Brain pericyte (primary cell): Measurements from ENCODE around the gene PLA2G4F.

Source experiments
- DNase-seq: peaks from one replicate; pipeline ENCODE4 v3.0.0-alpha.2; 2012; ENCODE audit warnings: low read depth, low spot score

The PLA2G4F gene

DNA sequence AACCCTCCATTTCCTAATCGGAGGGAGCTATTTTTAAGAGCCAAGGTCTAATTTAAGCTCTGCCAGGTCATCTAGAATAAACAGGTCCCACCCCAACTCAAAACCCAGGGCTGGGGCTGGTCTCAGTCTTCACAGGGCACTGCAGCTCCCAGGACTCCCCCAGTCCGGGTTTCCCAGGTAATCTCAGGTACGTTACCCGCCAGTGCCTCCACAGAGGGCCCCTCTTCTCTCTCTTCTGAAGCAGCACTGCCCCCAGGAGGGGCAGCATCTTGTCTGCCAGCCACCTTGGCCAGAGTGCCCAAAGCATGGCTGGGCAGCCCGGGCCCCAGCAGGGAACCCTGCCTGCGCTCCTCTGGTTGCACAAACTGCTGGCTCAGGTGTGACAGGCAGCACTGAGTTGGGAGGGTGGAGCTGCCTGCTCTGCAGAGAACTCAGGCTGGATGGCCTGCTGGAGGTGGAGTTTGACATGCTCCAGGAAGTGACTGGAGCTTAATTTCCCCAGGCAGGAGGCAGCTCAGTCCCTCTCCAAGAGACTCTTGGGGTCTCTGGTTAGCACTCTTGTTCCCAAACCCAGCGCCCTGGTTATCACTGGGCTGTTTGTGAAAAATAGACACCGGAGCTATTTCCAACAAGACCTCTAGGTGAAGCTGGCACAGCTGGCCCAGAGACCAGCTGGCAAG lies at the start of gene PLA2G4F:
TSS of gene PLA2G4F (minus strand) at position 394 of the 680 bp plus-strand sequence. CDS start at position 307, 87 bp downstream.
- no peak for DNase-seq

DNA sequence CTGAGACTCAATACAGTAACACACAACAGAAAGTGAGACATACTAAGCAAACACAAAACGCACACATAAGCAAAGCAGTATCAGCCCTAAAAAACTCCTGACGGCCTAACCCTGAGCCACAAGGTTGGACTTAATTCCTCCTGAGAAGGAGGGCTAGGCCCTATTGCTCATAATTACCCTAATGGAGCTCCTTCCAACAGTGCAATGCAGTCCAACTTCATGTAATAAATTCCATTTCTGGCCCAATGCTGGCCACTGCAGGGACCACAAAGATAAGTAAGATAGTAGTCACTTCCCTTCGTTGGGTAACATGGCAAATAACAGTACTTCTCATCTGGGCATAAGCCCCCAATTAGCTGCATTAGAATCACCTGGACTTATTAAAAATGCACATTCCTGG lies 47.5 kb upstream of the PLA2G4F start:
- no peak for DNase-seq

- no peak for DNase-seq
These were observed 46.2 kb upstream of the PLA2G4F start for GRCh38 chr15:42202653-42203052.

DNA sequence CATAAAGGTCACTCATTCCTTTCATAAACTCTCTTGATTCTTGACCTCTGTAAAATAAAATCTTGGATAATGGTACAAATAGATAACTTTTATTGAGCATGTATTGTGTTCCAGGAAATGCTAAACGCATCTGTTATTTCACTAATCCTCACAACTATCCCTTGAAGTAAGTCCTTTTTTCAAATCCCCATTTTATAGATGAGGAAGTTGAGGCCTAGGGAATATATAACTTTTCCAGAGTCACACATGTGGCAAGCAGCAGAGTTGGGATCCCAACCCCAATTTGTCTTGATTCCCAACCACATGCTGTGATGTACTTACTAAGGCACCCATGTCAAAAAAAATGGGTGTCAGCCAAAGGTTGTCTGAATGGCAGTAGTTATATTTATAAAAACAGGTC lies 45.4 kb upstream of the PLA2G4F start:
- no peak for DNase-seq

- DNase-seq = no peak
These were observed 42.7 kb upstream of the PLA2G4F start for GRCh38 chr15:42199126-42199525.

DNA sequence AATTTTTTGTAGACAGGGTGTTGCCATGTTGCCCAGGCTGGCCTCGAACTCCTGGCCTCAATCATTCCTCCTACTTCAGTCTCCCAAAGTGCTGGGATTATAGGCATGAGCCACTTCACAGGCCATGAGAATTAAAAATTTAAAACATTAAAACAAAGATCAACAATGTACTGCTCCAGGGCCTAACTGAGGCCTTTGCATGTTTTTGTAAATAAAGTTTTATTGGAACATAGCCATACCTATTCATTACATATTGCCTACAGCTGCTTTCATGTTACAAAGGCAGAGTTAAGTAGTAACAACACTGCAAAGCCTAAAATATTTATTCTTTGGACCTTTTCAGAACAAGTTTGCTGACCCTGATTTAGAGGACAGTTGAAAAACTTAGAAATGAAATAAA lies 42.1 kb upstream of the PLA2G4F start:
- no peak for DNase-seq

DNA sequence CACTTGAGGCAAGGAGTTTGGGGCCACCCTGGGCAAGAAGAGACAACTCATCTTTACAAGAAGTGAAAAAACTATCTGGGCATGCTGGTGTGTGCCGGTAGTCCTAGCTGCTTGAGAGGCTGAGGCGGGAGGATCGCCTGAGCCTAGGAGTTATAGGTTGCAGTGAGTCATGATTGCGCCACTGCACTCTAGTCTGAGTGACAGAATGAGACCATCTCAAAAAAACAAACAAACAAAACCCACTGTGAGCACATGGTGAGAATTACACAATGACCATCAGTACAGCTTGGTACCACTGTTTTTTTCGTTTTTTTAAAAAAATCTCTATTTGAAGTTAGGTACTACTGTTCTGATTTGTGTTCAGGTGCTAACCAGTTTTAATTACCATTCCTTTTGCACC lies 38.1 kb upstream of the PLA2G4F start:
- DNase-seq = peak; percentile 77

DNA sequence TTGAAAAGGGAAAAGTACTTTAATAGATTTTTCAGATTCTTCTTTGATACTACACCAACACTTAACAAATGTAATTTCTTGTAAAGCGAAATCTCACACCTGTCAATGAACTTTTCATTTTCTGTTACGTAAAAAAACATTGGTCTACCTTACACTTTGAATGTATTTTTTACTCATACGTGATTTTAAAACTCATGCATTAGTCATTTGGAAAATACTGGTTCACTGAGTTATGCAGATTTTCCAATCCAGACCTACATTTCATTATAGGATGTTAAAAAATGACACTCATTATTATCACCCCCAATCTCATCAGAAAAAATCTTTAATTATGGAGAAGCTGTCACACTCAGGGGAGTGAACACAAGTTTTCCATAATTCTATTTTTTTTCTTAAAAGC lies 36.9 kb upstream of the PLA2G4F start:
- DNase-seq = no peak

DNA sequence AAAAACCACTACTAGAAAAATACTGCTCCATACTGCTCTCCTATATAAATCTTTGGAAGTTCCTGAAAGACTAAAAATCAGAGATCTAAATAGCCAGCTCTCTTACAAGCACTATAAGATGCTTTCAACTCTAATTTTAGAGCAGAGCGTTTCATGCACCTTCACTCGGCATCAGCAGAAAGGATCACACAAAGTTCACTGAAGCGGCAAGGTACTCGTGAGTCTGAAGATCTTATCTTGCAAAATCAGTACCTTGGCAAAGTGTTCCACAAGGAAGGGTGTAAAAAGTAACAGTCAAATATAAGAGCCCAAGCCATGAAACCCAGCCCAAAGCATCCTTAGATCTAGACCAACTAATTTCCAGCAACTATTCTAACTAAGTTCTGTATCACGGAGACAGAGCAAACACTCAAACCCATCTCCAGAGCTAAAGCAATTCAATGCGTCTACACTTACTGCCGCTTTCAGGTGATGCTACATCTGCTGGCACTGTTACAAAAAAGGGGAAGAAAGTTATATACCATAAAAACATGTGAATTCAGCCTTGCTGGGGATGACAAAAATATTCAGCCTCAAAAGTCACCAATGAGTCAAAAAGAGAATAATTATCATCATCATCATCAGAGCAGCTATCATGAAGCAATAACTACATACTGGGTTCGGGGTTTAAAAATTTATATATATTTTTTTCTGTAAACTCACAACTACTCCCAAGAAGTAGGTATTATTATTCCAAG lies 35.3 kb upstream of the PLA2G4F start:
- DNase-seq = no peak

DNA sequence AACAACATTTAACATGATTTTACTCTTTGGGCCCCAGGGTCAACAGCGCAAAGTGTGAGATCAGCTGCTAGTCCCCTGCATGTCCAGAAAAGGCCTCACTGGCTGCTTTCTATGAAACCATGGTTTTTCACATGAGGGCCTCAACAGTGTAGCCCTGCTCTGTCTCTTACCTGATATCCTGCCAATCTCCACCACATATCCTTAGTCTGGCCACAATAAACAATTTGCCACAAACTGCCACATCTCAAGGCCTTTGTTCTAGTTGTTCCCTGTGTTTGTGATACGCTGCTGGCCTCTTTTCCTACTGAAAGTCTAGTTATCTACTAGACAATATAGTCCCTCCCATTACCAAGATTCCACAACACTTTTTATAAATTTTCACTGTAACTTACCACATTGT lies 33.9 kb upstream of the PLA2G4F start:
- no peak for DNase-seq

DNA sequence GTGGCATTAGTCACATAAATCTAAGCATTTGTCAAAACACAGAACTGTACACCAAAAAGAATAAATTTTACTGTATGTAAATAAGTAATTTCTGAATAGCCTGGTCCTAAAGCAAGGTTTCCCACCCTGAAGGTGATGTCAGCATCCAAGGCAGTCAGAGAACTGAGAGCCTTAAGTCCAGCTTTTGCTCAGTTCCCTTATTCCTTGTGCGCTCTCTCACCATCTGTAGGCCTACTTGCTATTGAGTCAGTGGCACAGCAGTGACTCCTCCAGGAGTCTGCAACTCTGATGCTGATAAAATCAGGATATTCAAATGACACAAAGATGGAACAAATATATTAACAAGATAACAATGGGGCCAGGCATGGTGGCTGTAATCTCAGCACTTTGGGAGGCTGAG lies 29.4 kb upstream of the PLA2G4F start:
- no peak for DNase-seq

GRCh38 chr15:42184736-42185135 lies 28.3 kb upstream of the PLA2G4F start:
- DNase-seq = no peak

GRCh38 chr15:42184296-42184695 lies 27.9 kb upstream of the PLA2G4F start:
- no peak for DNase-seq

GRCh38 chr15:42182961-42183360 lies 26.5 kb upstream of the PLA2G4F start:
- no peak for DNase-seq

DNA sequence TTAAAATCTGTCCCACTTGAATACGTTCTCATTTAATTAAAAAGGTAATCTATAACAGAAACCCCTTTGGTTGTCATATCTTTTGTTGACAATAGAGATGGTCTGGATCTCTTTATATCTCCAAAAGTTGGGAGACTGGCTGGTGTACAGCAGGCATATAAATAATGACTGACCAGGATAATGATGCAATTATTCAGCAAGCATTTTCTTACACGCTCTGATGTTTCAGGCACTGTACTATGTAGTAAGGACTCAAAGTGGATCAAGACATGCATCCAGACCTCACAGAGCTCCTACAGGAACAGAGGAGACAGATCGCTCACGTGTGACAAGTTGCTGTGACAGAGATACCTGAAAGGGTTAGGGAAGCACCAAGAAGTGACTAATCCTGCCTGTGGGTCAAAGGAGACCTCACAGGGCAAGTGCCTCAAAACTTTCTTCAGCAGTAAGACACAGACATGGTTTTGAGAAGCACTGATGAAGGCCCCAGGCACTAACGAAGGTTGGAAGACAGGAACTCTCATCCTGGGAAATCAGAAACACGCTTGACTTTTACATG lies 26.0 kb upstream of the PLA2G4F start:
- DNase-seq = no peak

- no peak for DNase-seq
These were observed 21.6 kb upstream of the PLA2G4F start for GRCh38 chr15:42178056-42178455.

GRCh38 chr15:42175671-42176070 lies 19.2 kb upstream of the PLA2G4F start:
- DNase-seq = no peak

DNA sequence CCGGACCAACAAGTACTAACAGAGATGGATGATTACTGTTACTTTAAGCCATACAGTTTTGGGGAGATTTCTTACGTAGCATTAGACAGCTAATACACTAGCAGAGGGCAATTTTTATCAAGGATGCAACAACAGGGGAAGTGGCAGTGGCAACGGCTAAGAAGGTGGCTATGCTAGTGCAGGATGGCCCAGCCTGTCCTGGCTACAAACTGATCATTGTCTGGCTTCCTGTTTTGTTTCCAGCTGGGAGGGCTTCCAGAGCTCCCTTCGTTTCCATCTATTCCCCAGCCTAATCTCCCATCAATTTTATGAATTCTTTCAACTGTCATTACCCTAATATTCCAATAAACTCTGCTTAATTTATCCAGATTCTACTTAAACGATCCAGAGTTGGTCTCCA lies 16.0 kb upstream of the PLA2G4F start:
- DNase-seq = no peak

DNA sequence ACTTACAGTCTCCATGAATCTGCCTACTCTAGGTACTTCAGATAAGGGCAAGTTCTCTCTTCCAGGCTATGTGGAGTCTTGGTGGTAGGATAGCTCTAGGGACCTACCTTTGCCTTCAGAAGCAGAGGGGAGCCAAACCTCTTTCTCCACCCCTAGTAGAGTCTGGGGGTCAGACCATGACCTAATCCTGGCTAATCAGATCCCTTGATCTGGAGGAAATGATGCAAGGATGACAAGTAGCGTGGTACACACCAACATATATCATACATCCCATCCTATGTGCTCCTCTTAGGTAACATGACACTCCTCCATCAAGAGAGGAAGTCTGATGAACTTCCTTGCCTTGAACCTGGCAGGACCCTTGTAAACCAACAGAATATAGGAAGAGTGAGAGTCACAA lies 15.4 kb upstream of the PLA2G4F start:
- DNase-seq = no peak

- no peak for DNase-seq
These were observed 14.7 kb upstream of the PLA2G4F start for GRCh38 chr15:42171122-42171521.

- no peak for DNase-seq
These were observed 9.9 kb upstream of the PLA2G4F start for GRCh38 chr15:42166225-42166940.

GRCh38 chr15:42165106-42165505 lies 8.7 kb upstream of the PLA2G4F start:
- DNase-seq = no peak
